Tongue (tissue), 2 donors: ENCODE measurements around the gene CDCP1. TPM values are rescaled to one million over a fixed set of nuclear protein-coding genes. Genes with fewer than 3 reads are reported as not detected.
A peak's percentile ranks its signal among the peaks of the same experiment; 100 is the strongest.
"Not testable (repeated sequence)": the region's sequence is repeated elsewhere in the genome, so short reads cannot be mapped to it uniquely, and the experiment has no call there.

ENCODE experiments used
- DNase-seq: peaks from one replicate; pipeline ENCODE4 v3.0.0-alpha.2; 2015
- total RNA-seq: library from RNA; depleted of rRNA; stranded (reverse); fragments of >200 nt; gene quantifications from one replicate; pipeline ENCODE4 v1.2.3, GENCODE V29; 2014

The CDCP1 gene
- total RNA-seq, 1 donor from 2014 or later: 8.1 TPM

DNA sequence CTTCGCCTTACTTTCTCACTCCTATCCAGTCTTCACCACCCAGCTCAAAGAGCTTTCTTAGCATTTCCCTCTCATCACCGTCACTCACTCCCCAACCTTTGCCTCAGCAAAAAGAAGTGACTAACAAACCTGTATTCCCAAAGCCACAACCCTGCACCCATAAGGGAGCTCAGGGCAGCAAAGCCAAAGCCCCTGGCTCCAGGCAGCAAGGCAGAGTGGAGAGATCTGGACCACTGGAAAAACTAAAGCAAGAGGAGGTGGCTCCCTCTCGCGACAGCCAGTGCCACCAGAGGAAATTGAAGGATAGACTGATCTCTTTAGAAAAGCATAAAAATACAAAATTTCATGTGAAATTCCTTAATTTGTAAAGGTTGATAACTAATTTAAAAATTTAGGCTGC lies 25.1 kb upstream of the CDCP1 start:
- no peak for DNase-seq

DNA sequence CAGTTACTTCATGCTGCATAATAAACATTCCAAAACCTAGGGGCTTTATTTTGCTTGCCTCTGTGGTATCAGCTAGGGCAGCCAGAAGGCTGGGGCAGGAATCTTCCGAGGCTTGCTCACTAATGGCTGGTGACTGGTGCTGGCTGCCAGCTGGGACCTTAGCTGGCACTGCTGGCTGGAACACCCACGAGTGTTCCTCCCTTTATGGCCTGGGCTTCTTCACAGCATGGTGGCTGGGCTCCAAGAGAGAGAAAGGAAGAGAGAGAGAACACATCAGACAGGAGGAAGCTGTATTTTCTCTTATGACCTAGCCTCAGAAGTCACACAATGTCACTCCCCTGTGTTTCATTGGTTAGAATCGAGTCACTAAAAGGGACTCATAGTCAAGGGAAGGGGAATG lies 23.9 kb upstream of the CDCP1 start:
- no peak for DNase-seq

DNA sequence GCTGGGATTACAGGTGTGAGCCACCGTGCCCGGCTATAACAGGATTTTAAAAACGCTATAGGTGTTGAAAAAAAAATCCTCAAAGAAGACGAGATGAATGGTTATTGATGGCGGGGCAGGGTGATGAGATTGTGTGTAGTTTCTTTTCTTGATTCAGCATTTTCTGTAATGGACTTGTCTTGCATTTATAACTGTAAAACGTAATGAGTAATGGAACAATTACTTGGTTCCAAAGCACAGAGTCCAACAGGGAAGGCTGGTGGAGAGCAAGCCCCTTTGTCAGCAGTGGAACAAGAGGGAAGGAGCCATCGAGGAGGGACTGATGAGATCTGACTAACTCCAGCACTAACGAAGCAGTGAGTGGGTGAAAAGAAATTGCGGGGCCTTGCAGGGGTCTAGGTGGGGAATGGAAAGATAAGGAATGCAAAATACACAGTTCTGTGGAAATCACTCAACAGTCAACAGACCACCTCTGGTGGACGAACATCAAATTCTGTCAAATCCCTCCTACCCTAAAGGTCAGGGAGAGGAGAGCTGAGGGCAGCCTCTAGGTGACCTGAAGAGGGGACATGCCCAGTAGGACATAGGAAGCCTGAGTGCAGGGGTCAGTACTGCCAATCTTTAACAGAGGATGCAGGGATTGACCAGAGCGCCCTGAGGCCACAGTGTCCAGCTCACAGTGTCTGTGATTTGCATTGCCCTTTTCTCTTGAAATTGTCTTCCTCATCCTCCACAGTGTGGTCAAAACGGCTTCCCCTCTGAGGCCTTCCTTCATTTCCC lies 23.1 kb upstream of the CDCP1 start:
- no peak for DNase-seq

DNA sequence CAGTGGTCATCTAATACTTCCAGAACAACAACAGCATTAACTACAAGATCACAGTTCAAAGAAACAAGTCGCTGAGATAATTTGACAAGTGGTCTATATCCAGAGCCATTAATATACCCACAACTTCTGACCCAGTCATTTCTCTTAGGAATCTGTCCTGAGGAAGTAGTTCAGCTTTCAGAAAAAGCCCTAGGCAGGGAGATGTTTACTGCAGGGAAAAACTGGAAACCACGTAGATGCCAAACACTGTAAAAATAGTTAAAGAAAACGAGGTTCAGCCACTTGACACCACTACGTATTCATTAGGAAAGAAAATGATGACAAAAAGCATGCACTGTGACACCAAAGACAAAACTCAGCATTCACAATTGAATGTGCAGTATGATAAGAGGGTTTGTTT lies 22.3 kb upstream of the CDCP1 start:
- no peak for DNase-seq

DNA sequence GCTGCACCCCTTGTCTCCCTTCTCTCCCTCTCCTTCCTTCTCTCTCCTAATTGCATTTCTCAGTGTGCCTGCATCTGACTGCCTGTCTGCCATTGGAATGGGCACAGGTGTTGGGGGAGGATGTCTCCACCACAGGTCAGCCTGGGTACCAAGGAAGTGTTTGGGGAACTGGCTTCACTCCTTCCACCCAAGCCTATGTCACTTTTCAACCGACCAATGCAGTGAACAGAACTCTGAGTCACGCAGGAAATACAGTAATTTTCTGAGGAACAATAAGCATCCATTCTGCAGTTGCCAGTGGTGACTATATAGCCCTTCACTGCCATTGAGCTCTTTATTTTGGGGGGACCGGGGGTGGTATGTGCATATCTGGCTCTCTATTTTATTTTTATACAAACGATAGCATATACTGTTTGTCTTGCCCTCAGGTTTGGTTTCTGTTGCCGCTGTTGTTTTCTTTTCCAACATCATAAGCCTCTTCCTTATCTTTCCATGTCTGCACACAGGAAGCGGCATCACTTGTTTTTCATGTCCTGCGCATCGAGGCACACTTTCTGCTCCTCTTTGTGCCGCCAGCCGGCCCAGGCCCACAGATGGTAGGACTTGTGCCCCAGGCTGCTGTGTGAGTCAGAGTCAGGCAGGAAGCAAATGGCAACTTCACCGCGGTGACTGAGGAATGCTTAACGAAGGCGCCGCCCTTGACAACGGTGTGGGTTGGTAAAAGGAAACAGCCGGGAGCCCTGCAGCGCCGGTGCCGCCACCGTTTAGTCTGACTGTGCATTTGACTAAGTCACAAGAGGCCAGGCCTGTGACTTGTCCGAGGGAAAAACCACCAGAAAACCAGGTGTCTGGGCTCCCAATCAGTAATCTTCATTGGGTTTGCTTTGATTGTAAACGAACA lies 21.1 kb upstream of the CDCP1 start:
- peak; percentile 88 for DNase-seq

DNA sequence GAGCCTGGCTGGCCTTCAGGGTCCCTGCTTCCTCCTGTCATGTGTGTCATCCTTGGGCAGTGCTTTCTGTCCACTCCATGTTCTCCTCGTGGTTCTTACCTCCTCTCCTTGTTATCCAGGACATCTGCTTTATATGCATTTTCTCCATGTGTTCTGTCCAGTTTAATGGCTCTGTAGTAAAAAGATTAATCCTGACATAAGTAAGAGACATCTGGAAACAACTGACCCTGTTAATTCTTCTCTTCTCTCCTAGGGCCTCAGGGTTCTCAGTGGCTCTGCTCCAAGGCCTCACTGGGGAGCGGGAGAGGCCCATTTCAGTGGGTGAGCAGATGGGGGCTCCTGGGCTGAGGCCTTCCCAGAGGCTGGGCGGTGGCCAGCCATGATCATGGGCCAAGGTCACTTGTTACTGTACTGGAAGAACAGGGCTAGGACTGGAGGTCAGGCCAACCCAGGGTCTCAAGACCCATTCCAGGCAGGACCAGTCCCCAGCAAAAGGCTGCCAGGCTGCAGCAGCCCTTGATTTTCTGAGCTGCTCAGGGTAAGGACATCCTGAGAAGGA lies 20.2 kb upstream of the CDCP1 start:
- DNase-seq: no peak

DNA sequence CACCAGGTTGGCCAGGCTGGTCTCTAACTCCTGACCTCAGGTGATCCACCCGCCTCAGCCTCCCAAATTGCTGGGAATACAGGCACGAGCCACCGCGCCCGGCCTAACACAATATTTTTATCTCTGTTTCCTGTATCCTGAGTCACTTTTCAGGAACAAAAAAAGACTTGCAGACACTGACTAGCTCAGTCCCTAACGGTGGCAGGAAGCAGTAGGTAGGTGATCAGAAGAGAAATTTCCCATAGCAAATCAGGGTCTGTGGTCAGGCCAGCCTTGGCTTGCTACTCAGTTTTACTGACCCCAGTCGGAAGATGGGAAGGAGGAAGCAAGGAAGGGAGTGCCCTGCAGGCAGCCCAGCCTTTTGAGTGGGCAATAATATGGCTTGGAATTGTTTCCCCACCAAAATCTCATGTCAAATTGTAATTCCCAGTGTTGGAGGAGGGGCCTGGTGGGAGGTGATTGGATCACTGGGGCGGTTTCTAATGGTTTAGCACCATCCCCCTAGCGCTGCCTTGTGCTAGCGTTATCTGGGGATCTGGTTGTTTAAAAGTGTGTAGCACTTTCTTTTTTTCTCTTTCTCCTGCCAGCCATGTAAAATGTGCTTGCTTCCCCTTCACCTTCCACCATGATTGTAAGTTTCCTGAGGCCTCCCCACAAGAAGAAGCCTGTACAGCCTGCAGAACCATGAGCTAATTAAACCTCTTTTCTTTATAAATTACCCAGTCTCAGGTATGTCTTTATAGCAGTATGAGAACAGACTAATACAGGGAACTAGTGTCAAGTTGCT lies 19.5 kb upstream of the CDCP1 start:
- DNase-seq: no peak

DNA sequence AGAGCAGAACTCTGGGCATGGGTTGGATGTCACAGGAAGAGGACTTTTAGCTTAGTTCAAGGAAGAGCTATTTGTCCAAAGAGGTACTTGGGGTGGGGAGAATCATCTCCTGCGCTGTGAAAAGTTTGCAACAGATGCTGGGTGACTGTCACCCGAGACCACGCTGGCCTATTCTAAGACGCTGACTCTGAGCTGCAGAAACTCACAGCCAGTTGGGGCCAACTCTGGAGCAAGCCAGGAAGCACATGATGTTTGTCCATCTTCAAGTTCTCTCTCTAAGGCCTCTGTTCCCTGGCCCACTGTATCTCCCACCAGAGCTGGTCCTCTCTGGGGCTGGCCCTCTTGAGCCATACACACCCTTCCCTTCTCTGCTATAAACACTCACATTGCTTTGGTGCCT lies 17.9 kb upstream of the CDCP1 start:
- DNase-seq: peak; percentile 37

DNA sequence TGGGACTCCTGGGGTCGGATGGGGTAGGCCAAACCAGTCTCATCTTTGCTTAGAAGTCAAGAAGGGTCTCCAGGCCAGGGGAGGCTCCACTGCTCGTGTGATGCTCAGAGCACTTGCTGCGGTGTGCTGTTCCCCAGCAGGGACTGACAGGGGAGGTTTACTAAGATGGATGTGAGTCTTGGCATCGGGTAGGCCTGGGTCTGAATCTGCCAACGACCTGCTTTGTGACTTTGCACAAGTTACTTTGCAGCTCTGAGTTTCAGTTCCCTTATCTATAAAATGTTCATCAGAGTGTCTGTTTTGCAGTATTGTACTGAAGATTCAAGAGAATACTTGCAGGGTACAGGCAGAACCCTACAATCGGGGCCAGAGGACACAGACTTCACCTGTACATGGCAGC lies 17.3 kb upstream of the CDCP1 start:
- no peak for DNase-seq

DNA sequence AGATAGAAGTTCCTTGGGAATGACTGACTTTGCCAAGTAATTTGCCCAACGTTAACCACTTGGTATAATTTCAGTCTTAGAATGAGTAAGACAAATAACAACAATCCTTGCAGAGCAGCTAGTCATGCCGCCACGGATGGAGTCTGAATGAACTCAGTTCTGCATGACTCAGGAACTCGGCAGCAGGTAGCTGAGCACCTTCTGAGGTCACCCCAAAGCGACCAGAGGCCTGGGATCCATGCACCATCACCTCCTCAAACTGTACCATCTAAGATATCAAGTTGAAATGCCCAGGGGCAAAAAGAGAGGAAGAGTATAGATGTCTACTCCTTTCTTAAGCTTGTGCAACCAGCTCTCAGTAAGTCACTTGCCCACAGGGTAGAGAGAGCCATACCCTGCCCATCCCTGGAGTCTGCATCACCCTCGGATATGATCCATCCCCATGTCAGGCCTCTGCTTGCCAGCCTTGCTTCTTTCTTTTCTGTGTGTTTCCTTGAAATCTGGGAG lies 8.5 kb upstream of the CDCP1 start:
- DNase-seq: no peak

DNA sequence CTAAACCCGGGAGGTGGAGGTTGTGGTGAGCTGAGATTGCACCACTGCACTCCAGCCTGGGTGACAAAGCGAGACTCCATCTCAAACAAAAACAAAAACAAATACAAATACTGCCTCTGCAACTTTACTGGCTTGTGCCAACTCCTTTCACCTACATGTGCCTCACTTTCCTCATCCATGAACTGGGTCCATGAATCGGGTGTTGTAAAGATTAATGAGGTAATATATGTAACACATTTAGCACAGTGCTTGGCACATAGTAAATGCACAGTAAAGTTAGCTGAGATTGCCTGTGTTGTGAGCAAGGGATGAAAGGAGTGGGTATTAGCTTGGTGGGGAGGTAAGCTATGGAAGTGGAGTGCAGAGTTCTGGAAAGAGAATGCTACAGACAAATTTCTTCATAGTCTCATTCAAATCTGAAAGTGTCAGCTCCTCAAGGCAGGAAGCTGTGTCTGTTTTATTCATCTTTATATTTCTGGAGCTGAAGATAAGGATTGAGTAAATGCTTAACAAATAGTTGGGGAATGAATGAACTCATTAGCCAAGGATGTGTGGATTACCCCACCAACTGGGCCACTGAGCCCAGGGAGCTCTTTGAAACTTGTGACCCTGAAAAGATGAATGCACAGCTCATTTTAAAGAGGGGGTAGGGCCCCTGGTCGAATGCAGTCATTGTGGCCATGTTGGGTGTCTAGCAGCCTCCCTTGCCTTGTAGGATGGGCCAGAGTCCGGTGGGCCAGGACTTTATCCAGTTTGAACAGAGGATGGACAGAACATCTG lies 7.7 kb upstream of the CDCP1 start:
- no peak for DNase-seq

DNA sequence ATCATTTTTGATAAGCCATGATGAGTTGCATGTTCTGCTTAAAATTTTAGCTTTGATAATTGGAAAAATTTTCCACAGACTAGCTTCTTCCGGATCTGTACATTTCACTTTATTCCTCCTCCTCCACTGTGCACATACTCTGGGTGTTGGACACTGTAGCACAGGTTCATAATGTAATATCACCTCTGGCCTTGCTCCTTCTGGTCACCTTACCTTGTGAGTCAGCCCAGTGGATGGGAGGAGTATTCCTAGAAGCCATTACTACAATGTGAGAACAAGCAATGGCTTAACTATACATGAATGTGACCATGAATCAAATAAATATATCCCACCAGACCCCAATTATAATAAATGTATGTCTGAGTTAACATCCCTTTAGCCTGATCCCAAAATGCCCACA lies 6.1 kb upstream of the CDCP1 start:
- no peak for DNase-seq

DNA sequence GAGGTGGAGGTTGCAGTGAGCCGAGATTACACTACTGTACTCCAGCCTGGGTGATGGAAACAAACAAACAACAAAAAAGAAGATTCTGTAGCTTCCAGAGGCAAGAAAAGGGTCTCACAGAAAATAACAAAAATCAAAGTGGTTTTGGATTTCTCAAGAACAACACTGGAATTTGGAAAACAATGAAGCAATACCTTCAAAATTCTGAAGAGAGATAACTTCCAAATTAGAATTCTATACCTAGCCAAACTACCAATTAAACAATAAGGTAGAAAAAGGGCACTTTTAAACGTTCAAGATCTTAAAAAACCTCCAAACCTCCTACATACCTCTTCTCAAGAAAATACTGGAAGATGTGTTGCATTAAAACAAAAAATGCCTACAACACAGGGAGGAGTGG lies 4.9 kb upstream of the CDCP1 start:
- DNase-seq: no peak

DNA sequence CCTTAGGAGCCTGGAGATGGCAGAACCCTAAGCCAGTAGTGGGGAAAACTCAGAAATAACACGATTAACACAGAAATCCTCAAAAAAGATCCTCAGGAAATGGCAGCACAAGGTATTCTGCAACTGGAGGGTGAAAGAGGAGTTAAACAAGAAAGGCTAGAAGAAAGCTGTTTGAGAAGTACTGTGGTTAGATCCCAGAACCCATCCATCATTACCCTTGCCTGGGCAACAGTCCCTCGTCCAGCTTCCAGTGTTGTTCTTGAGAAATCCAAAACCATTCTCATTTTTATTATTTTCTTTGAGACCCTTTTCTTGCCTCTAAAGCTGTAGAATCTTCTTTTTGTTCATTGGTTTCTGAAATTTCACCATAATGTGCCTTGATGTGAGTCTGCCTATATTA lies 2.7 kb upstream of the CDCP1 start:
- no peak for DNase-seq

DNA sequence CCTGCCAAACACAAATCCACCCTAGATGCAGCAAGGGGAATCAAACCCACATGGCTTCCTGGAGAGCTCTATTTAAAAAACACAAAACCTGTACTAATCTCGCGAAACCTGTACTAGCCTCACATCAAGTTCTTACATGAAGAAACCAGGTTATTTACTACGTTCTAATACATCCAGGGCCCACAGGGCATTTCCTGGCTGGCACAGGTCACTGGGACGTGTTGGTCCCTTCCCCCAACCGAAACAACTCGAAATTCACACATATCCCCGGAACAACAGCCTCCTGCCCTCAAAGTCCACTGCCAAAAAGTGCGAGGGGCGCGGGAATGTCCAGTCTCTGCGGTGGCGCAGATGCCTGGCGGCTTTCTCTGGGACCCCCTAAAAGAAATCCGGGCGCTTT lies 955 bp downstream of the CDCP1 start:
- DNase-seq: no peak

DNA sequence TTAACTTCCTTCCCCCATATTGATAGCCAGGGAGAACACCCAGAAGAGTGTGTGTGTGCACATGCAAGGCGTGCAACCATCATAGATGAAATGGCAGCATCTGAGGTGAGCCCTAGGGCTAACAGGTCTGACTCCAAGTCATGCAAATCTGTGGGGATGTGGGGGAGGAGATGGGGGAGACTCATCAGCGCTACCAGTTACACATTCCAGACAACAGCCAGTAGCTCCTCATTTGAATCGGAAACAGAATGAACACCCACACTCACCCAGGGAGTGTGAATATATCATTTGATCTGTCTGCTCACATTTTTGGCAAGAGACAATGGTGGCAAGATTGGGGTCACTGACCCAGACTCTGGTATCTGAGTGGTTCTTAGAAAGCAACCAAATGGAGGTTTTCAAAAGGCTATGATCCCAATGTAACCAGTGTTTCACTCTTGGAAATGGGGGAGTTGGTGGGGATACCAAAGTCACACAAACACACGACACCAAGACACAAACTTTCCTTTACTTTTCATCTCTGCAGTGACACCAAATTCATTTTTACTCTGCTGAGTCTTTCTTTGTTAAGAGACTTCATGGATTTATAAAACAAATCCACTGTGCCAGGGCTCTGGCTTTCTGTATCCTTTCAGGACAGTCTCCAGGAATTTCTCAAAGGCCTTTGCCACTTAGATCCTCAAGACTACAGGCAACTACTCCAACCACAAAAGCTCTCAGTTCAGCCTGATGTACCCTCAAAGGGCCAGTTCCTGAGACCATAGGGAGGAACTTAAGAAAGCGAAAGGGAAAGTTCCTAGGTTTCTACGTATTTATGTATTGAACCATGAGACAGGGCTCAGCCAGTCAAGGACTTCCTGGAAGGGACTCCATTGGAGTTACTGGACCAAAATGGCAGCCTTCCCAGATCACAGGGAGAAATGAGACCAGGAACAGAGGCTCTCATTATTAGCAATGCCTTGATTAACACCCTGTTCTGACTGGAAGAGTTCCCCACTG lies 2.2 kb downstream of the CDCP1 start:
- no peak for DNase-seq

DNA sequence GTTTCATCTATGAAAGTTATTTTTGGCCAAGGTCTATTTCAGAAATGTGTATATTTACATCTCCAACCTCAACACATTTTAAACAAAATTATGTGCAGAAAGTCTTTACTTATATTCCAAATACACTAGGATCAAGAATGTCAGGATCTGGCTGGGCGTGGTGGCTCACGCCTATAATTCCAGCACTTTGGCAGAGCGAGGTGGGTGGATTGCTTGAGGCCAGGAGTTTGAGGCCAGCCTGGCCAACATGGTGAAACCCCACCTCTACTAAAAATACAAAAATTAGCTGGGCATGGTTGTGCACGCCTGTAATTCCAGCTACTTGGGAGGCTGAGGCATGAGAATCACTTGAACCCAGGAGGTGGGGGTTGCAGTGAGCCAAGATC lies 5.4 kb downstream of the CDCP1 start:
- DNase-seq: not testable (repeated sequence)

DNA sequence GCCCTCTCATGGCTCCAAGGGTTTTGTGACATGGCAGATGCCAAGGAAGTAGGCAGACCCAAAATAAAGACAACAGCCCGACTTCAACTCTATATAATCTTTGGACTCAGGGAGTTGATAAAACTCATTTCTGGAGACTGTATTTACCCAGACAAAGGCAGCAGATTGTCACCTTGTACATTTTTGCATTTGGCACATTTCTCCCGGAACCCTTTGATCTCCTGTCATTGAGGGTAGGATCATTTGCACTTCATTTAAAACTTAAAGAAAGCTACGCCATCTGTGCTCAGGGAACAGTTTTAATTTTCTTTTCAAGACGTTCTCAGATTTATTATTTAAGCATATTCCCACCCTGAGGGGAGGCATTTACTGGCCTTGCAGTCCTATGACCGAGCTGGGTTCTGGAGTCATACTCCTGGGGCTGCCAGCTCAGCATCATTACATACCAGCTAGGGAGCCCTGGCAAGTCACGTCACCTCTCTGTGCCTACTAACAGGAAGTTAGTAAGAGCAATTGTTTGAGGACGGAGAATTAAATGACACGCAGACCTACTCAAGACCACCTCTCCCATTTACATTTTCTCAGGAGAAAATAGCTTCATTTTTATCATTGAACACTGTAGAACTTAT lies 5.9 kb downstream of the CDCP1 start:
- DNase-seq: no peak

DNA sequence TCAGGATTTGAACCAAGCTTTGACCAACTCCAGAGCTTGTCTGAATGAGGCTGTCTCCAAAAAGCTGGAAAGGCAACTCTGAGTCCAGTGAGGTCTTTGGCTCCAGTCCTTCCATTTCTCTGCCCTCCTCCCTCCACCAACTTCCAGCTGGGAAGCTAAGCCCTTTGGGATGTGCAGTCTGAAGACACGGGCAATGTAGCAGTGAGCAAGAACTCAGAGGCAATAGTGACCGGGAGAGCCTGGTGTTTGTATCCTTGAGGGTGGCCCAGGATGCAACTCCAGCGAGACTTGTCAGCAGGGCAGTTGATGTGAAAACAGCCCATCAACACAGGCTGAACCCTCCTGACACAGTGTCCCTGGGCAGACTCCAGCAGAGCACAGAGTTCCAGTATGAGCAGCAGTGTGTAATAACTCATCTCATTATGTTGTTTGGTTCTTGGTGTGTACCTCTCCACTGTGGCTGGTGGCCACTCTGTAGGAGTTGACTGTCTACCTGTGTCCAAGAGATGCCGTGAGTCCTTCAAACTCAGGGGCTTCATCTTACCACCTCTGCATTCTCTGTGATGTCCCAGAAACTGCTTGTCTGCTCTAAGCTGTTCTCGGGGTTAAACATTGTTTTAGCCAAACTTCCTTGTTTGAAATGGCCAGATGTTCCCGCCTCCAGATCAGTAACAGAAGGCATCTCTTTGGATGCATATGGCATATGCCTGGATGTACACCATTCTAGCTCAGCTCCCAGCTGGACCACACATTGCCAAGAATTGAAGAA lies 6.6 kb downstream of the CDCP1 start:
- no peak for DNase-seq
